OCI-LY1 (cell line): Measurements from ENCODE around the gene ZNF683.
A peak's percentile ranks its signal among the peaks of the same experiment; 100 is the strongest.
"Not testable (repeated sequence)": the region's sequence is repeated elsewhere in the genome, so short reads cannot be mapped to it uniquely, and the experiment has no call there.

Experiments
- H2AFZ ChIP-seq: fragments of 200-600 bp; sonication (generic), shearing (Covaris generic); 2 replicates; pipeline ENCODE4 v1.6.0; 2014; ENCODE audit warnings: antibody characterized with exemption, mild to moderate bottlenecking, low read length
- H3F3A ChIP-seq: fragments of 200-600 bp; sonication (generic), shearing (Covaris generic); 2 replicates; pipeline ENCODE4 v1.6.0; 2014; ENCODE audit warnings: mild to moderate bottlenecking, antibody characterized with exemption, low read length, moderate library complexity; ENCODE audit not compliant: insufficient read depth
- H3K27ac ChIP-seq: fragments of 200-600 bp; sonication (generic); 2 replicates; pipeline ENCODE4 v1.5.1; 2014; ENCODE audit warnings: low read length, mixed run types, mild to moderate bottlenecking, low read depth; ENCODE audit not compliant: poor library complexity, severe bottlenecking
- H3K27me3 ChIP-seq: fragments of 200-600 bp; sonication (generic); 2 replicates; pipeline ENCODE4 v1.6.0; 2014; ENCODE audit warnings: antibody characterized with exemption, mild to moderate bottlenecking, low read length, moderate library complexity; ENCODE audit not compliant: insufficient read depth
- H3K36me3 ChIP-seq: fragments of 200-600 bp; sonication (generic); 2 replicates; pipeline ENCODE4 v1.6.1; 2014; ENCODE audit warnings: mild to moderate bottlenecking, antibody characterized with exemption, low read length, moderate library complexity, mixed read lengths; ENCODE audit not compliant: insufficient read depth
- H3K4me1 ChIP-seq: fragments of 200-600 bp; sonication (generic); 2 replicates; pipeline ENCODE4 v1.5.1; 2014; ENCODE audit warnings: mild to moderate bottlenecking, low read length, moderate library complexity; ENCODE audit not compliant: insufficient read depth, severe bottlenecking
- H3K4me2 ChIP-seq: fragments of 200-600 bp; sonication (generic), shearing (Covaris generic); 2 replicates; pipeline ENCODE4 v1.6.1; 2014; ENCODE audit warnings: low read length
- H3K4me3 ChIP-seq: fragments of 200-600 bp; sonication (generic); 2 replicates; pipeline ENCODE4 v1.5.1; 2014; ENCODE audit warnings: low read length, low read depth, mild to moderate bottlenecking, mixed read lengths; ENCODE audit not compliant: poor library complexity, severe bottlenecking
- H3K79me2 ChIP-seq: fragments of 200-600 bp; shearing (Covaris generic); 2 replicates; pipeline ENCODE4 v1.6.1; 2016; ENCODE audit warnings: mixed run types, low read length, mixed read lengths; ENCODE audit not compliant: insufficient read depth
- H3K9ac ChIP-seq: fragments of 200-600 bp; sonication (generic), shearing (Covaris generic); 2 replicates; pipeline ENCODE4 v1.6.1; 2014; ENCODE audit warnings: mild to moderate bottlenecking, low read length, mixed read lengths
- H3K9me2 ChIP-seq: fragments of 200-600 bp; sonication (generic), shearing (Covaris generic); 2 replicates; pipeline ENCODE4 v1.6.1; 2014; ENCODE audit warnings: low read depth, mild to moderate bottlenecking, low read length, mixed read lengths
- H3K9me3 ChIP-seq: fragments of 200-600 bp; shearing (Covaris generic); 2 replicates; pipeline ENCODE4 v1.6.1; 2014; ENCODE audit warnings: low read length, mixed read lengths
- H4K20me1 ChIP-seq: fragments of 200-600 bp; sonication (generic), shearing (Covaris generic); 2 replicates; pipeline ENCODE4 v1.6.0; 2016; ENCODE audit warnings: mild to moderate bottlenecking, low read length; ENCODE audit not compliant: insufficient read depth
- CTCF ChIP-seq: fragments of 200-600 bp; sonication (generic), shearing (Covaris generic); IDR thresholded peaks from 2 replicates; pipeline ENCODE4 v1.5.1; 2017; ENCODE audit warnings: mild to moderate bottlenecking, antibody characterized with exemption, low read length, moderate library complexity, mixed read lengths
- EZH2 ChIP-seq: fragments of 200-600 bp; sonication (generic), shearing (Covaris generic); IDR thresholded peaks from 2 replicates; pipeline ENCODE4 v1.8.0; 2017; ENCODE audit warnings: borderline replicate concordance, mixed run types, mild to moderate bottlenecking, antibody characterized with exemption, low read length, moderate library complexity, mixed read lengths

Gene ZNF683

DNA sequence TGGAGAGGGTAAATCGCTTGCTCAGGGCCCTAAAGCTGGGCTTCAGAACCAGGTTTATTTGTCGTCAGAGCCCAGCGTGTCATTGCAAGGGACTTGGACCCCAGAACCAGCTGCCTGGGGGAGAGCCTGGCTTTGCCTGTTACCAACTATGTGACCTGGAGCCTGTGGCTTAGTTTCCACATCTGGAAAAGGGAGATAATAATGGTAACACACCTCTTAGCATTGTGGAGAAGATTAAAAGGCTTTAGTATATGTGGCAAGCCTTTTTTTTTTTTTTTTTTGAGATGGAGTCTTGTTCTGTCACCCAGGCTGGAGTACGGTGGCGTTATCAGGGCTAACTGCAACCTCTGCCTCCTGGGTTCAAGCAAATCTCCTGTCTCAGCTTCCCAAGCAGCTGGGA is 42.3 kb downstream of the ZNF683 start:
- Histone ChIP-seq H3K9ac (no peak overlapping the region), H3K4me2 (no peak overlapping the region), H3F3A (no peaks in the 10 kb centered on the region), H3K27me3 (no peaks in the 10 kb centered on the region), H3K9me2 (no peaks in the 10 kb centered on the region), H3K79me2 (no peaks in the 10 kb centered on the region), H3K4me1 (peaks cover 21% of the 10 kb centered on the region), H3K27ac (no peak overlapping the region), H3K9me3 (no peaks in the 10 kb centered on the region), H3K36me3 (no peaks in the 10 kb centered on the region), H3K4me3 (no peak overlapping the region), H4K20me1 (no peaks in the 10 kb centered on the region), H2AFZ (no peak overlapping the region)
- TF ChIP-seq EZH2 (no peak), CTCF (no peak)

- H3K27me3 ChIP-seq, H3F3A ChIP-seq, H3K9me3 ChIP-seq, H3K9ac ChIP-seq, H3K79me2 ChIP-seq, H3K4me2 ChIP-seq, H2AFZ ChIP-seq, H3K36me3 ChIP-seq, H4K20me1 ChIP-seq, H3K9me2 ChIP-seq, H3K4me3 ChIP-seq, H3K27ac ChIP-seq: not testable (repeated sequence)
- H3K4me1 ChIP-seq = peaks cover 14% of the 10 kb centered on the region
Measured at GRCh38 chr1:26329380-26329779, 43.2 kb downstream of the ZNF683 start.

DNA sequence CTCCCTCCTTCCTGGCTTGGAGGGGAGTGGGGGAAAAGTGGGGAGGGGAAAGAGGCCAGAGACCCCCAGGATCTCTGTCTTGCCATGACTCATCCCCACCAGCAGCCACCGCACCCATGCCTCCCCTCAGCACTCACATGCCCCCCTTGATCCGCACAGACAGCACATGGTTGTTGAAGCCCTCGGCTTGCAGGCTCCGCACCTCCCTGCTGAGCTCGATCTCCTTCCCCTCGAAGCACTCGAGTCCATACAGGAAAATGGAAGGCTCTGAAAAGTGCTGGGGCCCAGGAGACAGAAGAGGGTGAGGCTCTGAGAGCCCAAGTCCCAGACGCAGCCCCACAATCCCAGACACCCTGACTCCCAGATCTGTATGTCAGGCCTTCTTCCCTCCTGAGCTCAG is 44.0 kb downstream of the ZNF683 start:
- peaks cover 8% of the 10 kb centered on the region; the same call in 1 of the 2 replicates for H3K36me3 ChIP-seq
- no peaks in the 10 kb centered on the region for H3K79me2 ChIP-seq
- H2AFZ ChIP-seq = no peak overlapping the region
- no peaks in the 10 kb centered on the region for H3F3A ChIP-seq
- H3K4me3 ChIP-seq = no peak overlapping the region
- TF ChIP-seq EZH2 (no peak), CTCF (no peak)
- H3K4me2 ChIP-seq = no peak overlapping the region
- no peaks in the 10 kb centered on the region for H3K9me3 ChIP-seq
- no peaks in the 10 kb centered on the region for H4K20me1 ChIP-seq
- no peaks in the 10 kb centered on the region for H3K27me3 ChIP-seq
- H3K4me1 ChIP-seq = peaks cover 14% of the 10 kb centered on the region
- H3K27ac ChIP-seq = peak overlapping the region; percentile 31
- H3K9ac ChIP-seq = no peak overlapping the region
- no peaks in the 10 kb centered on the region for H3K9me2 ChIP-seq

DNA sequence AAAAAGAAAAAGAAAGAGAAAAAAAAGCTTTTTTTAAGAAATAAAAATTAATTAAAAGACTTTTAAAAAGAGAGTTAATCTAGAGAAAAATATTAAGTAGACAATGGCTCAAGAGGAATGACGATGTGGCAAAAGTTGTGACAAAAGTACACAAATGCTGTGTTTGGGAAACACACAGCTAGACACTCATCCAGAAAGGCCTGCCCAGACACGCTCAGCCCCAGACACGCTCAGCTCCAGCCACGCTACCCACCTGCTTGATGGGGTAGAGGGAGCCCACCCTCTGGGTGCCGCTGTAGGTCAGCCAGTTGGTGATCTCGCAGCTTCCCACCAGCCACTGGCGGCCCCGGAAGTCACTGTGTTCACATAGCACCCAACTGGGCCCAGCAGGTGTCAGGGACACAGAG is 44.6 kb downstream of the ZNF683 start:
- Histone ChIP-seq H4K20me1 (no peaks in the 10 kb centered on the region), H2AFZ (no peak overlapping the region), H3K4me1 (peaks cover 14% of the 10 kb centered on the region), H3K27ac (no peak overlapping the region), H3K79me2 (no peaks in the 10 kb centered on the region), H3K4me2 (no peak overlapping the region), H3F3A (no peaks in the 10 kb centered on the region), H3K27me3 (no peaks in the 10 kb centered on the region), H3K9ac (no peak overlapping the region; the same call in 1 of the 2 replicates), H3K4me3 (no peak overlapping the region), H3K36me3 (peaks cover 15% of the 10 kb centered on the region; the same call in 1 of the 2 replicates), H3K9me3 (no peaks in the 10 kb centered on the region), H3K9me2 (no peaks in the 10 kb centered on the region)
- TF ChIP-seq EZH2 (no peak), CTCF (peak; percentile 73)
